HG03066 (cell line): ENCODE data around the gene GARIN5A.

Source experiments
- ATAC-seq: cut with Tn5 transposase; IDR thresholded peaks from one replicate; pipeline ENCODE4 v1.9.1; 2021; ENCODE audit warnings: low read depth; ENCODE audit not compliant: unreplicated experiment

Gene GARIN5A

GRCh38 chr19:50509366-50509765 lies 32.7 kb upstream of the GARIN5A start:
- no peak for ATAC-seq

- no peak for ATAC-seq
These were observed 32.2 kb upstream of the GARIN5A start for GRCh38 chr19:50508843-50509190.

- no peak for ATAC-seq
These were observed 30.7 kb upstream of the GARIN5A start for GRCh38 chr19:50507376-50507775.

- ATAC-seq = no peak
These were observed 30.1 kb upstream of the GARIN5A start for GRCh38 chr19:50506700-50507099.

GRCh38 chr19:50505856-50506611 lies 29.4 kb upstream of the GARIN5A start:
- no peak for ATAC-seq

GRCh38 chr19:50501568-50502475 lies 25.2 kb upstream of the GARIN5A start:
- no peak for ATAC-seq

GRCh38 chr19:50501186-50501567 lies 24.5 kb upstream of the GARIN5A start:
- ATAC-seq = no peak

- no peak for ATAC-seq
These were observed 24.1 kb upstream of the GARIN5A start for GRCh38 chr19:50500753-50501151.

GRCh38 chr19:50500060-50500752 lies 23.6 kb upstream of the GARIN5A start:
- no peak for ATAC-seq

GRCh38 chr19:50498219-50499056 lies 21.8 kb upstream of the GARIN5A start:
- no peak for ATAC-seq

- no peak for ATAC-seq
These were observed 20.4 kb upstream of the GARIN5A start for GRCh38 chr19:50497022-50497405.

GRCh38 chr19:50496189-50497021 lies 19.8 kb upstream of the GARIN5A start:
- no peak for ATAC-seq

GRCh38 chr19:50495020-50495531 lies 18.4 kb upstream of the GARIN5A start:
- ATAC-seq = no peak

- no peak for ATAC-seq
These were observed 17.8 kb upstream of the GARIN5A start for GRCh38 chr19:50494186-50495019.

- ATAC-seq = no peak
These were observed 16.5 kb upstream of the GARIN5A start for GRCh38 chr19:50493171-50493570.

GRCh38 chr19:50492303-50493052 lies 15.8 kb upstream of the GARIN5A start:
- no peak for ATAC-seq

- ATAC-seq = no peak
These were observed 14.4 kb upstream of the GARIN5A start for GRCh38 chr19:50490991-50491472.

GRCh38 chr19:50490411-50490811 lies 13.8 kb upstream of the GARIN5A start:
- ATAC-seq = no peak
